Measurements from ENCODE around the gene VHLL.

- TF ChIP-seq TAF1 (IDR thresholded peaks at IDR 0.05; ENCODE audit: low read depth, low read length) (no peak), POLR2A (IDR thresholded peaks at IDR 0.05; ENCODE audit: low read depth, low read length) (no peak), POLR2AphosphoS5 (IDR thresholded peaks at IDR 0.05; ENCODE audit: low read depth, low read length) (no peak)
These were observed 22.1 kb downstream of the VHLL start for GRCh38 chr1:156276966-156277381.
